Astrocyte (in vitro differentiated cells and primary cell): ENCODE measurements around the gene HCAR2.

Experiments used
- EZH2 ChIP-seq: IDR thresholded peaks from 2 replicates; pipeline ENCODE4 v1.6.1; 2012; ENCODE audit warnings: mild to moderate bottlenecking, low read length, inconsistent platforms; ENCODE audit not compliant: insufficient read depth
- TF ChIP-seq, protein P1 (sequence below): IDR thresholded peaks from 2 replicates; pipeline ENCODE4 v1.5.1; 2011; ENCODE audit warnings: low read depth, mild to moderate bottlenecking, inconsistent platforms, low read length, moderate library complexity; ENCODE audit not compliant: insufficient read depth

- TF ChIP-seq, protein P1, sequence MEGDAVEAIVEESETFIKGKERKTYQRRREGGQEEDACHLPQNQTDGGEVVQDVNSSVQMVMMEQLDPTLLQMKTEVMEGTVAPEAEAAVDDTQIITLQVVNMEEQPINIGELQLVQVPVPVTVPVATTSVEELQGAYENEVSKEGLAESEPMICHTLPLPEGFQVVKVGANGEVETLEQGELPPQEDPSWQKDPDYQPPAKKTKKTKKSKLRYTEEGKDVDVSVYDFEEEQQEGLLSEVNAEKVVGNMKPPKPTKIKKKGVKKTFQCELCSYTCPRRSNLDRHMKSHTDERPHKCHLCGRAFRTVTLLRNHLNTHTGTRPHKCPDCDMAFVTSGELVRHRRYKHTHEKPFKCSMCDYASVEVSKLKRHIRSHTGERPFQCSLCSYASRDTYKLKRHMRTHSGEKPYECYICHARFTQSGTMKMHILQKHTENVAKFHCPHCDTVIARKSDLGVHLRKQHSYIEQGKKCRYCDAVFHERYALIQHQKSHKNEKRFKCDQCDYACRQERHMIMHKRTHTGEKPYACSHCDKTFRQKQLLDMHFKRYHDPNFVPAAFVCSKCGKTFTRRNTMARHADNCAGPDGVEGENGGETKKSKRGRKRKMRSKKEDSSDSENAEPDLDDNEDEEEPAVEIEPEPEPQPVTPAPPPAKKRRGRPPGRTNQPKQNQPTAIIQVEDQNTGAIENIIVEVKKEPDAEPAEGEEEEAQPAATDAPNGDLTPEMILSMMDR, result no peak
- TF ChIP-seq EZH2, result no peak
These were observed 46.9 kb downstream of the HCAR2 start for GRCh38 chr12:122656298-122656697.
